Thyroid gland (tissue), 4 donors: ENCODE data around the gene SLAMF7. TPM values are rescaled to one million over a fixed set of nuclear protein-coding genes. Genes with fewer than 3 reads are reported as not detected.

Experiments used
- DNase-seq, 2 donors: peaks; one replicate each; pipeline ENCODE4 v3.0.0-alpha.2; 2019
- H3K27ac ChIP-seq, 3 donors: fragments of 200-600 bp; sonication (generic); 1 replicate in 2 of 3; 2 replicates in 1 of 3; pipeline ENCODE4 v1.5.1; 2016 to 2019; ENCODE audit warnings: mild to moderate bottlenecking in 1 of 3, moderate library complexity in 1 of 3
- H3K27me3 ChIP-seq: fragments of 200-600 bp; sonication (generic); one replicate; pipeline ENCODE4 v1.5.1; 2019
- H3K36me3 ChIP-seq, 2 donors: fragments of 200-600 bp; sonication (generic); one replicate each; pipeline ENCODE4 v1.5.1; 2016 to 2019
- H3K4me1 ChIP-seq, 2 donors: fragments of 200-600 bp; sonication (generic); one replicate each; pipeline ENCODE4 v1.5.1; 2017 to 2019
- H3K4me3 ChIP-seq, 3 donors: fragments of 200-600 bp; sonication (generic); replicated peaks in 1 of 3; 1 replicate in 2 of 3; 2 replicates in 1 of 3; pipeline ENCODE4 v1.5.1; 2016; ENCODE audit warnings: mild to moderate bottlenecking in 1 of 3
- H3K9me3 ChIP-seq: fragments of 200-600 bp; sonication (generic); one replicate; pipeline ENCODE4 v1.5.1; 2017
- CTCF ChIP-seq, 6 experiments: fragments of 200-600 bp in 3 of 6; fragments of 450-650 bp in 3 of 6; sonication (generic) in 3 of 6; IDR thresholded peaks; one replicate each; pipeline ENCODE4 v1.5.1; 2016 to 2019; ENCODE audit warnings: antibody characterized with exemption in 6 of 6, mild to moderate bottlenecking in 2 of 6, inconsistent platforms in 1 of 6, moderate library complexity in 1 of 6
- POLR2A ChIP-seq, 2 donors: fragments of 450-650 bp; IDR thresholded peaks; one replicate each; pipeline ENCODE4 v1.6.1; 2017; ENCODE audit warnings: antibody characterized with exemption in 2 of 2, mild to moderate bottlenecking in 2 of 2, moderate library complexity in 1 of 2
- WGBS, 2 donors: methylation state at CpG; one replicate each; pipeline ENCODE4 v1.1.5; 2017; 5-methylcytosine and 5-hydroxymethylcytosine counted together
- intact Hi-C: fragments of 100-400 bp; cut with DNase I; formaldehyde crosslinking; loops from one replicate; pipeline ENCODE4 v1.15.1; 2023
- total RNA-seq, 4 donors: library from RNA; depleted of rRNA; stranded (reverse); fragments of >200 nt; gene quantifications; one replicate each; pipeline ENCODE4 v1.2.3, GENCODE V29; 2016

The SLAMF7 gene
- total RNA-seq, 4 donors from 2014 or later: 0.22 to 0.93 (median 0.37) TPM

- no peaks in the 10 kb centered on the region for H3K27me3 ChIP-seq
- DNase-seq: no peak
- no peak overlapping the region for H3K27ac ChIP-seq
- TF ChIP-seq CTCF (IDR thresholded peaks at IDR 0.05) (no peak), POLR2A (IDR thresholded peaks at IDR 0.05) (no peak)
- no peak overlapping the region for H3K4me3 ChIP-seq
- intact Hi-C loops: no loop called here
- H3K9me3 ChIP-seq: no peaks in the 10 kb centered on the region
- WGBS, 2 donors: 90 to 91% methylated on average over 10 of the region's 10 CpGs
- no peaks in the 10 kb centered on the region for H3K36me3 ChIP-seq
- no peaks in the 10 kb centered on the region for H3K4me1 ChIP-seq
Observed at GRCh38 chr1:160748181-160748877, 9.3 kb downstream of the SLAMF7 start.

GRCh38 chr1:160748878-160749269 lies 9.8 kb downstream of the SLAMF7 start:
- no peak overlapping the region for H3K4me3 ChIP-seq
- H3K27me3 ChIP-seq: no peaks in the 10 kb centered on the region

GRCh38 chr1:160750608-160751007 lies 11.6 kb downstream of the SLAMF7 start:
- H3K27ac ChIP-seq: no peak overlapping the region
- H3K4me3 ChIP-seq: no peak overlapping the region
- no peak for TF ChIP-seq CTCF (IDR thresholded peaks at IDR 0.05)
- TF ChIP-seq POLR2A (IDR thresholded peaks at IDR 0.05): no peak
- 92 to 97% methylated on average over 2 of the region's 2 CpGs for WGBS, 2 donors
- no peak for DNase-seq
- H3K36me3 ChIP-seq: no peaks in the 10 kb centered on the region
- H3K27me3 ChIP-seq: no peaks in the 10 kb centered on the region
- H3K9me3 ChIP-seq: no peaks in the 10 kb centered on the region
- no peaks in the 10 kb centered on the region for H3K4me1 ChIP-seq
- intact Hi-C loops: no loop called here

More at GRCh38 chr1:160748878-160749269, 9.8 kb downstream of the SLAMF7 start:
- 100% methylated on average over 1 of the region's 1 CpG for WGBS, 2 donors
- Histone ChIP-seq H3K27ac (no peak overlapping the region), H3K9me3 (no peaks in the 10 kb centered on the region), H3K36me3 (no peaks in the 10 kb centered on the region), H3K4me1 (no peaks in the 10 kb centered on the region)
- no peak for DNase-seq
- intact Hi-C loops: no loop called here
- TF ChIP-seq POLR2A (IDR thresholded peaks at IDR 0.05) (no peak), CTCF (IDR thresholded peaks at IDR 0.05) (no peak)

- Histone ChIP-seq H3K9me3 (no peaks in the 10 kb centered on the region), H3K27ac (no peak overlapping the region), H3K4me3 (no peak overlapping the region), H3K4me1 (no peaks in the 10 kb centered on the region), H3K36me3 (no peaks in the 10 kb centered on the region), H3K27me3 (no peaks in the 10 kb centered on the region)
- WGBS, 2 donors: 82% methylated on average over 3 of the region's 3 CpGs
- intact Hi-C loops: no loop called here
- TF ChIP-seq POLR2A (IDR thresholded peaks at IDR 0.05) (no peak), CTCF (IDR thresholded peaks at IDR 0.05) (no peak)
- no peak for DNase-seq
Observed at GRCh38 chr1:160752406-160752805, 13.4 kb downstream of the SLAMF7 start.

GRCh38 chr1:160752924-160753323 lies 13.9 kb downstream of the SLAMF7 start:
- no peak for TF ChIP-seq CTCF (IDR thresholded peaks at IDR 0.05)
- TF ChIP-seq POLR2A (IDR thresholded peaks at IDR 0.05): no peak
- Histone ChIP-seq H3K36me3 (no peaks in the 10 kb centered on the region), H3K4me3 (no peak overlapping the region), H3K4me1 (no peaks in the 10 kb centered on the region), H3K27me3 (no peaks in the 10 kb centered on the region), H3K9me3 (no peaks in the 10 kb centered on the region), H3K27ac (no peak overlapping the region)
- DNase-seq: no peak
- 22% methylated on average over 5 of the region's 5 CpGs for WGBS, 2 donors
- intact Hi-C loops: no loop called here
